Naive thymus-derived CD4-positive, alpha-beta T cell (primary cell): ENCODE results near the gene TDRD1. TPM values are rescaled to one million over a fixed set of nuclear protein-coding genes. Genes with fewer than 3 reads are reported as not detected.
A peak's percentile ranks its signal among the peaks of the same experiment; 100 is the strongest.

Experiments
- ATAC-seq: fragments of 150-1000 bp; cut with Tn5 transposase; 2 replicates; pipeline ENCODE4 v1.10.0; 2021; ENCODE audit warnings: mild to moderate bottlenecking, moderate library complexity
- CTCF ChIA-PET: fragments of 350-600 bp; sonication (Branson Sonifier 250); formaldehyde crosslinking; loops from one replicate; lab custom pipeline; 2021; ENCODE audit warnings: antibody characterized with exemption; lab: Charles Lee
- POLR2A ChIA-PET: fragments of 350-600 bp; sonication (Branson Sonifier 250); formaldehyde crosslinking; loops from one replicate; lab custom pipeline; 2021; ENCODE audit warnings: antibody characterized with exemption, inconsistent platforms; lab: Charles Lee
- DNase-seq, 9 donors: peaks; one replicate each; pipeline versions ENCODE4 v3.0.0 to v3.0.0-alpha.2; 2020 to 2022; ENCODE audit warnings: mixed read lengths in 1 of 9
- H3K27ac ChIP-seq: one replicate; pipeline ENCODE4 v1.7.0; 2013; ENCODE audit warnings: mild to moderate bottlenecking, low read depth, low read length, moderate library complexity
- H3K27me3 ChIP-seq, 2 donors: one replicate each; pipeline ENCODE4 v1.7.0; 2013; ENCODE audit warnings: low read length in 2 of 2, mild to moderate bottlenecking in 2 of 2, moderate library complexity in 2 of 2; ENCODE audit not compliant: control insufficient read depth in 2 of 2, insufficient read depth in 2 of 2
- H3K36me3 ChIP-seq, 3 experiments: 1 replicate in 2 of 3; 2 replicates in 1 of 3; pipeline ENCODE4 v1.7.0; 2013; ENCODE audit warnings: low read length in 3 of 3, mild to moderate bottlenecking in 3 of 3, moderate library complexity in 1 of 3; ENCODE audit not compliant: insufficient read depth in 3 of 3, control insufficient read depth in 2 of 3
- H3K4me1 ChIP-seq, 2 donors: one replicate each; pipeline ENCODE4 v1.7.0; 2013; ENCODE audit warnings: low read length in 2 of 2, mild to moderate bottlenecking in 2 of 2, moderate library complexity in 1 of 2; ENCODE audit not compliant: control insufficient read depth in 2 of 2, insufficient read depth in 2 of 2
- H3K4me3 ChIP-seq: 2 replicates; pipeline ENCODE4 v1.7.0; 2013; ENCODE audit warnings: mild to moderate bottlenecking, low read length
- H3K9me3 ChIP-seq, 3 experiments: 1 replicate in 2 of 3; 2 replicates in 1 of 3; pipeline ENCODE4 v1.7.0; 2013; ENCODE audit warnings: low read length in 3 of 3; ENCODE audit not compliant: control insufficient read depth in 2 of 3
- H3K27ac Mint-ChIP-seq, 9 donors: one replicate each; pipeline ENCODE4 v1.8.0; 2020 to 2022; ENCODE audit warnings: mixed read lengths in 9 of 9, mild to moderate bottlenecking in 8 of 9, moderate library complexity in 5 of 9, inconsistent platforms in 2 of 9
- H3K27me3 Mint-ChIP-seq, 5 donors: one replicate each; pipeline ENCODE4 v1.8.0; 2021 to 2022; ENCODE audit warnings: mixed read lengths in 5 of 5, mild to moderate bottlenecking in 1 of 5
- H3K36me3 Mint-ChIP-seq, 5 donors: one replicate each; pipeline ENCODE4 v1.8.0; 2020 to 2022; ENCODE audit warnings: mixed read lengths in 5 of 5, mild to moderate bottlenecking in 3 of 5, inconsistent platforms in 1 of 5
- H3K4me1 Mint-ChIP-seq, 7 donors: one replicate each; pipeline ENCODE4 v1.8.0; 2020 to 2022; ENCODE audit warnings: mixed read lengths in 7 of 7, mild to moderate bottlenecking in 3 of 7, inconsistent platforms in 1 of 7
- H3K4me3 Mint-ChIP-seq, 10 donors: one replicate each; pipeline ENCODE4 v1.8.0; 2020 to 2022; ENCODE audit warnings: mild to moderate bottlenecking in 10 of 10, mixed read lengths in 10 of 10, moderate library complexity in 6 of 10, inconsistent platforms in 2 of 10
- H3K9me3 Mint-ChIP-seq, 11 donors: one replicate each; pipeline ENCODE4 v1.8.0; 2020 to 2022; ENCODE audit warnings: mixed read lengths in 11 of 11, mild to moderate bottlenecking in 4 of 11, inconsistent platforms in 1 of 11, moderate library complexity in 1 of 11
- intact Hi-C, 2 donors: fragments of 100-400 bp; cut with micrococcal nuclease; formaldehyde crosslinking; loops; one replicate each; pipeline ENCODE4 v1.15.1; 2023
- polyA plus RNA-seq, 2 donors: library from polyadenylated mRNA; unstranded; fragments of 300-500 nt; fragmentation: Illumina TruSeq; gene quantifications; one replicate each; pipeline ENCODE4 v1.2.3, GENCODE V29; 2021
- total RNA-seq, 6 experiments: library from RNA in 5 of 6; stranded (reverse) in 5 of 6; gene quantifications; 1 replicate in 5 of 6; 2 replicates in 1 of 6; pipeline ENCODE4 v1.2.3 and lab custom pipeline; 2021 to 2026

TDRD1 gene
- total and polyA plus RNA-seq, 7 experiments from 2014 or later: 0.05 to 0.49 (median 0.25) TPM; not detected in 1

DNA sequence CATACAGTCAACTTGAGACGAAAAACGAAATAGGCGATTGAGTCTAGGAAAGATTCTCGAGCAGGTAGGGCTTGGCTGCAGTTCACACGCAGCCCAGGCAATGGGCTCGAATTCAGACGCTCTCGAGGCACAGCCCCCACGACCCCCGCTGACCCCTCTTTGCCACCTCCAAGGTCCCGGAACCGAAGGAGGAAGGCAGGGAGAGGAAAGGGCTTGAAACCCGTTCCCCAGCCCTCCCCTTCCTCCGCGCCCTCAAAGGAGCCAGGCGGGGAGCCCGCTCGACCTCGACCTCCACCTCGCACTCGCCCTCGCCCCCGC is 5.6 kb upstream of the TDRD1 start:
- peak overlapping the region; percentile 88 to 100 (median 96) for H3K4me3 Mint-ChIP-seq
- POLR2A ChIA-PET: interaction anchor here (0.8 to 1.5 kb wide), 5 partner anchors 213 to 649 kb away, joined by 3 to 5 read pairs (median 4); no protein-coding TSS in a partner anchor
- intact Hi-C loops: loop anchor here (1.0 to 10.0 kb wide), 7 partner anchors 212 to 1989 kb away; partner anchors contain the start of genes ACSL5 (in 1 of the 2), FHIP2A (in 1 of the 2), GPAM (in 1 of the 2) and VTI1A (in 1 of the 2)
- peaks cover 0 to 4% (median 3%) of the 10 kb centered on the region in 11 donors for H3K9me3 Mint-ChIP-seq
- no peak for DNase-seq
- no peak for ATAC-seq
- peaks cover 0 to 24% (median 0%) of the 10 kb centered on the region in 5 donors for H3K27me3 Mint-ChIP-seq
- Histone ChIP-seq H3K27me3 (no peaks in the 10 kb centered on the region), H3K27ac (peak overlapping the region; percentile 88), H3K4me3 (peak overlapping the region; percentile 83), H3K4me1 (peaks cover 0 to 8% of the 10 kb centered on the region in 2 donors), H3K9me3 (peaks cover 0 to 3% (median 0%) of the 10 kb centered on the region in 3 experiments), H3K36me3 (peaks cover 0 to 6% (median 0%) of the 10 kb centered on the region in 3 experiments)
- peaks cover 3 to 21% (median 11%) of the 10 kb centered on the region in 5 donors for H3K36me3 Mint-ChIP-seq
- H3K4me1 Mint-ChIP-seq: peaks cover 21 to 54% (median 37%) of the 10 kb centered on the region in 7 donors
- H3K27ac Mint-ChIP-seq: peak overlapping the region; percentile 92 to 99 (median 98)
- CTCF ChIA-PET: no interaction called here

DNA sequence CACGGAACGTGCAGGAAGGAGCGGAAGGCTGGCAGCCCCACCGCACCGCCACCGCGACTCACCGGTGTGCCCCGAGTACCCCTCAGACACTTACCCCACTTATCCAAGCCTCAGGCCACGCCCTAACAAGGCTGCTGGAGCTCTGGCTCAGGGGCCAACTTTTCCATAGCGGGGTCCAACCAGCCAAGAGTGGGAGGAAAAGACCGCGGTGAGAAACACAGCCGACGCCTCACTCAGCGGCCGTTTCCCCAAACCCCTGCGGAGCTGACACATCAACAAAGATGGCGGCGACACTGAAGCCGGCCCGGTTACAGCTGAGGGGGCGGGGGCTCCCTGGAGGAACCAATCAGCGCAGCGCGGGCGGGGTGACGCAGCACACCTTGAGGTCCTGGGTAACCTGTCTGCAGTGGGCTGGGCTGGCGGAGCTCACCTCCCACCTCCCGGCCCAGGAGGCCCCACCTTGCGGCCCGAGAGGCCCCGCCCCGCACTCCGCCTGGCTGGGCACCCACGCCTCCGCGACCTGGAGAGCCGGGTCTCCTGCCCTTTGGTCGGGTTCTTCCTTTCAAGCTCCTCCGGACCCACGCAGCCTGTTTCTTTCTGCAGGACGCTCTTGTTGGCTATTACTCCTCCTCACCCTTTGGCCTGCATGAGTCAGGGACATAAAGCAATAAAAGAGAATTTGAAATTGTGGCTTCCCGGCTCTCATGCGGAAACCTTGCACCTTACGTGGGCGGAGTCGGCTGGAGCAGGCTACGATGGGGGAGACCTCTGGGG is 5.0 kb upstream of the TDRD1 start, which contains the start of gene CCDC186:
Gene CCDC186 (minus strand): TSS at position 283 of the 774 bp plus-strand sequence. CDS start 10,935 bp downstream, outside the sequence.
- Mint-ChIP-seq H3K9me3 (no peaks in the 10 kb centered on the region), H3K4me3 (peak within 1 kb of the TSS; percentile 88 to 100 (median 96)), H3K4me1 (peaks cover 17 to 51% (median 33%) of the 10 kb centered on the region in 7 donors), H3K36me3 (peaks cover 3 to 17% (median 7%) of the 10 kb centered on the region in 5 donors), H3K27ac (peak within 1 kb of the TSS; percentile 92 to 99 (median 98)), H3K27me3 (peaks cover 0 to 24% (median 0%) of the 10 kb centered on the region in 5 donors)
- POLR2A ChIA-PET: interaction anchor here (0.7 to 1.5 kb wide), 6 partner anchors 213 to 648 kb away, joined by 3 to 5 read pairs (median 4); no protein-coding TSS in a partner anchor
- H3K4me1 ChIP-seq: peaks cover 0 to 8% of the 10 kb centered on the region in 2 donors
- peaks cover 0 to 6% (median 0%) of the 10 kb centered on the region in 3 experiments for H3K36me3 ChIP-seq
- ATAC-seq (peak; percentile 98), DNase-seq (peak; percentile 90 to 98 (median 97))
- CTCF ChIA-PET: no interaction called here
- intact Hi-C loops: loop anchor here (1.0 to 10.0 kb wide), 15 partner anchors 130 to 1989 kb away; partner anchors contain the start of genes DCLRE1A (in 2 of the 2), FHIP2A (in 2 of the 2), NHLRC2 (in 2 of the 2) and TRUB1 (in 2 of the 2)
- H3K4me3 ChIP-seq: peak within 1 kb of the TSS; percentile 83
- no peaks in the 10 kb centered on the region for H3K27me3 ChIP-seq
- H3K27ac ChIP-seq: peak within 1 kb of the TSS; percentile 88
- no peaks in the 10 kb centered on the region for H3K9me3 ChIP-seq

DNA sequence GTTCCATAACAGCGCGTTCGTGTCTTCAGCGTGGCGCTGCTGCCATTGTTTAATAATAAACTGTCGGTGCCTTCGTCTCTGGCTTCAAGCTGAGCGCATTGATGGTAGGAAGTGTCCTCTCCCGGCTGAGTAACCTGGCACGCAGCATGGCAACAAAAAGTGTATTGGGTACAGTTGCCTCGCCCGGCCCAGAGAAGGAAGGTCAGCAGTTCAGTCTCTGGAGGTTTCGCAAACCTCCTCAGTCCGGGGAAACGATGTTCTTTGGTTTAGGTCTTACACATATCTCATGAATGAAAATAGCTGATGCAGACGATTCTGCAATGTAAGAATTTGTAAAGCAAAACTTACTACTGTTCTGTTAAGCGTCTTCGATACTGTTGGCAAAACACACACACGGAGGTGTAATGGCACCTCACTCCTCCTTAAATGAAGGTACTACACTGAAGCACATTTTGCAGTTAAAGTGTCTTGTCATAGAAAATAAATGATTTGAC is 4.4 kb upstream of the TDRD1 start:
- peaks cover 17 to 51% (median 33%) of the 10 kb centered on the region in 7 donors for H3K4me1 Mint-ChIP-seq
- CTCF ChIA-PET: no interaction called here

DNA sequence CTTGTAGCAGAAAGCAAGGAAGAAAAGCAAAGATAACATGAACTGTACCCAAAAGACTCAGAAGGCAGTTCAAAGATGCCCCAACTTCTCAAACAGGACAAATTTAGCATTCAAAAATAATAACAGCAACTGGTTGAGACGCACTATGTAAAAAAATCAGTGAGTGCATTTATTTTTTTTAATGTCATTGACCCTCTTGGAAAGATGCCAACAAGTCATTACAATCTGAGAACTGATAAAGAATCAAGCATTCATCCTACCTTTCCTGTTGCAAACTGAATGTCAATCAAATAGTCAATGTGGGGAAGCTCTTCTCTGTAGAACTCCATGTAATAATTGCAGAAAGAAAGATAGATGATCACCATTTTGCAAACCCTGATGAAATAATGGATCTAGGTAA is 3.5 kb upstream of the TDRD1 start:
- POLR2A ChIA-PET: interaction anchor here (0.8 to 1.1 kb wide), 2 partner anchors 8 to 12 kb away, joined by 3 read pairs; no protein-coding TSS in a partner anchor
- Histone ChIP-seq H3K9me3 (no peaks in the 10 kb centered on the region), H3K27me3 (no peaks in the 10 kb centered on the region), H3K36me3 (peaks cover 0 to 6% (median 0%) of the 10 kb centered on the region in 3 experiments), H3K27ac (no peak overlapping the region), H3K4me1 (peaks cover 0 to 8% of the 10 kb centered on the region in 2 donors), H3K4me3 (no peak overlapping the region)
- Mint-ChIP-seq H3K4me1 (peaks cover 17 to 45% (median 33%) of the 10 kb centered on the region in 7 donors), H3K27ac (peak overlapping the region in 3 of 9 donors; percentile 13 to 98 (median 96)), H3K36me3 (peaks cover under 1 to 4% (median 3%) of the 10 kb centered on the region in 5 donors), H3K9me3 (no peaks in the 10 kb centered on the region), H3K4me3 (peak overlapping the region in 6 of 10 donors; percentile 10 to 67 (median 35)), H3K27me3 (peaks cover 0 to 24% (median 0%) of the 10 kb centered on the region in 5 donors)
- no peak for ATAC-seq
- DNase-seq: no peak
- CTCF ChIA-PET: interaction anchor here (0.6 kb wide), 1 partner anchor 39 kb away, joined by 4 read pairs; no protein-coding TSS in a partner anchor
- intact Hi-C loops: loop anchor here (10.0 kb wide), 2 partner anchors 1801 to 1991 kb away; partner anchors contain the start of genes ACSL5 (in 1 of the 2) and GPAM (in 1 of the 2)

More for the DNA sequence above, 4.4 kb upstream of the TDRD1 start:
- Mint-ChIP-seq H3K9me3 (no peaks in the 10 kb centered on the region), H3K4me3 (peak overlapping the region; percentile 88 to 100 (median 96)), H3K27ac (peak overlapping the region; percentile 85 to 99 (median 97)), H3K36me3 (peaks cover 3 to 12% (median 4%) of the 10 kb centered on the region in 5 donors), H3K27me3 (peaks cover 0 to 24% (median 0%) of the 10 kb centered on the region in 5 donors)
- ATAC-seq: no peak
- intact Hi-C loops: loop anchor here (1.0 to 10.0 kb wide), 15 partner anchors 130 to 1990 kb away; partner anchors contain the start of genes DCLRE1A (in 2 of the 2), FHIP2A (in 2 of the 2), NHLRC2 (in 2 of the 2) and TRUB1 (in 2 of the 2)
- Histone ChIP-seq H3K9me3 (no peaks in the 10 kb centered on the region), H3K4me1 (peaks cover 0 to 8% of the 10 kb centered on the region in 2 donors), H3K27me3 (no peaks in the 10 kb centered on the region), H3K36me3 (peaks cover 0 to 6% (median 0%) of the 10 kb centered on the region in 3 experiments), H3K27ac (peak overlapping the region; percentile 88), H3K4me3 (peak overlapping the region; percentile 83)
- no peak for DNase-seq
- POLR2A ChIA-PET: interaction anchor here (0.7 to 1.5 kb wide), 4 partner anchors 13 to 359 kb away, joined by 3 to 4 read pairs (median 4); no protein-coding TSS in a partner anchor

DNA sequence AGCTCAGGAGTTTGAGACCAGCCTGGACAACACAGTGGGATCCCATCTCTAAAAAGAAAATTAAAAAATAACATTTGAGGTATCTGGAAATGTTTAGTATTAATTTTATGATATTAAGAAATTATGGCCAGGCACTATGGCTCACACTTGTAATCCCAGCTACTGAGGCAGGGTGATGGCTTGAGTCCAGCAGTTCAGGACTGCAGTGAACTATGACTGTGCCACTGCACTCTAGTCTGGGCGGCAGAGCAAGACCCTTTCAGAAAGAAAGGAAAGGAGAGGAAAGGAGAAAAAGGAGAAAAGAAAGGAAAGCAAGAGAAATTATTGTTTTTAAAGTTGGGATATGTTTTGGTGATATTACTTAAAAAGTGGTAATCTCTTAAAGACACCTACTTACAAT is 2.6 kb upstream of the TDRD1 start:
- POLR2A ChIA-PET: interaction anchor here (1.1 to 1.2 kb wide), 2 partner anchors 9 to 11 kb away, joined by 3 read pairs; no protein-coding TSS in a partner anchor
- H3K4me3 ChIP-seq: no peak overlapping the region
- H3K4me1 Mint-ChIP-seq: peaks cover 17 to 38% (median 31%) of the 10 kb centered on the region in 7 donors
- H3K36me3 ChIP-seq: peaks cover 0 to 6% (median 0%) of the 10 kb centered on the region in 3 experiments
- intact Hi-C loops: loop anchor here (10.0 kb wide), 2 partner anchors 1802 to 1992 kb away; partner anchors contain the start of genes ACSL5 (in 1 of the 2) and GPAM (in 1 of the 2)
- no peaks in the 10 kb centered on the region for H3K9me3 Mint-ChIP-seq
- no peak for DNase-seq
- peak overlapping the region in 2 of 10 donors; percentile 20 to 75 for H3K4me3 Mint-ChIP-seq
- peaks cover 0 to 6% of the 10 kb centered on the region in 2 donors for H3K4me1 ChIP-seq
- H3K27ac ChIP-seq: no peak overlapping the region
- ATAC-seq: no peak
- no peaks in the 10 kb centered on the region for H3K9me3 ChIP-seq
- peaks cover 0 to 24% (median 0%) of the 10 kb centered on the region in 5 donors for H3K27me3 Mint-ChIP-seq
- H3K27me3 ChIP-seq: no peaks in the 10 kb centered on the region
- CTCF ChIA-PET: no interaction called here
- no peak overlapping the region for H3K27ac Mint-ChIP-seq
- H3K36me3 Mint-ChIP-seq: peaks cover 0 to 3% (median 0%) of the 10 kb centered on the region in 5 donors
